ENCODE data around the gene TASP1.

DNA sequence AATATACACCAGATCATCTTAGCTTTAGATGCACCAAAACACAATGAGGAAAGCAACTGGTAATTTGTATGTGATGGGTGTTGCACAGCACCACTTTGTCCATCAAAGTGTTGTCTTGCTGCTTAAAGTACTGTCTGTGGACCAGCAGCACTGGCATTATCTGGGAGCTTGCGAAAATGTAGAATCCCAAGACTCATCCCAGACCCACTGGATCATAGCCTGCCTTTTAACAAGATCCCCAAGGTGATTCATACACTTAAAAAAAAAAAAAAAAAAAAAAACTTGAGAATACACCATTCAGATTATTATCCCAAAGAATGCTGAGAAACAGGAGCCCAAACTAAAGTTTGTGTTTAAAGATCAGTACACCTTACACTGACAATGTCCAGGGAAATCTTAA, 123.4 kb downstream of the TASP1 start:
- TF ChIP-seq, protein P1, sequence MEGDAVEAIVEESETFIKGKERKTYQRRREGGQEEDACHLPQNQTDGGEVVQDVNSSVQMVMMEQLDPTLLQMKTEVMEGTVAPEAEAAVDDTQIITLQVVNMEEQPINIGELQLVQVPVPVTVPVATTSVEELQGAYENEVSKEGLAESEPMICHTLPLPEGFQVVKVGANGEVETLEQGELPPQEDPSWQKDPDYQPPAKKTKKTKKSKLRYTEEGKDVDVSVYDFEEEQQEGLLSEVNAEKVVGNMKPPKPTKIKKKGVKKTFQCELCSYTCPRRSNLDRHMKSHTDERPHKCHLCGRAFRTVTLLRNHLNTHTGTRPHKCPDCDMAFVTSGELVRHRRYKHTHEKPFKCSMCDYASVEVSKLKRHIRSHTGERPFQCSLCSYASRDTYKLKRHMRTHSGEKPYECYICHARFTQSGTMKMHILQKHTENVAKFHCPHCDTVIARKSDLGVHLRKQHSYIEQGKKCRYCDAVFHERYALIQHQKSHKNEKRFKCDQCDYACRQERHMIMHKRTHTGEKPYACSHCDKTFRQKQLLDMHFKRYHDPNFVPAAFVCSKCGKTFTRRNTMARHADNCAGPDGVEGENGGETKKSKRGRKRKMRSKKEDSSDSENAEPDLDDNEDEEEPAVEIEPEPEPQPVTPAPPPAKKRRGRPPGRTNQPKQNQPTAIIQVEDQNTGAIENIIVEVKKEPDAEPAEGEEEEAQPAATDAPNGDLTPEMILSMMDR (IDR thresholded peaks at IDR 0.05; ENCODE audit: insufficient read depth, low read length, poor library complexity, severe bottlenecking) = no peak
- TF ChIP-seq EZH2phosphoT487 (conservative IDR thresholded peaks at IDR 0.05; ENCODE audit: low read length) = no peak
